ENCODE results near the gene CLCN4.

- no peak for TF ChIP-seq POLR2A (IDR thresholded peaks at IDR 0.05)
- TF ChIP-seq CTCF (IDR thresholded peaks at IDR 0.05 in 8 of 11, conservative IDR thresholded peaks at IDR 0.05 in 3 of 11) = no peak
These were observed 46.8 kb downstream of the CLCN4 start for GRCh38 chrX:10203617-10204016.
